Sigmoid colon (tissue), 3 donors: ENCODE measurements around the gene CTCF.

ENCODE experiments used
- POLR2A ChIP-seq, 2 donors: fragments of 450-650 bp; IDR thresholded peaks; one replicate each; pipeline ENCODE4 v1.6.1; 2016; ENCODE audit warnings: antibody characterized with exemption in 2 of 2, mild to moderate bottlenecking in 2 of 2, moderate library complexity in 2 of 2
- TF ChIP-seq, protein P1 (sequence below), 4 experiments: fragments of 450-650 bp in 3 of 4; fragments of 200-600 bp in 1 of 4; IDR thresholded peaks; one replicate each; pipeline ENCODE4 v1.5.1; 2016 to 2019; ENCODE audit warnings: antibody characterized with exemption in 4 of 4, mild to moderate bottlenecking in 3 of 4, moderate library complexity in 2 of 4

DNA sequence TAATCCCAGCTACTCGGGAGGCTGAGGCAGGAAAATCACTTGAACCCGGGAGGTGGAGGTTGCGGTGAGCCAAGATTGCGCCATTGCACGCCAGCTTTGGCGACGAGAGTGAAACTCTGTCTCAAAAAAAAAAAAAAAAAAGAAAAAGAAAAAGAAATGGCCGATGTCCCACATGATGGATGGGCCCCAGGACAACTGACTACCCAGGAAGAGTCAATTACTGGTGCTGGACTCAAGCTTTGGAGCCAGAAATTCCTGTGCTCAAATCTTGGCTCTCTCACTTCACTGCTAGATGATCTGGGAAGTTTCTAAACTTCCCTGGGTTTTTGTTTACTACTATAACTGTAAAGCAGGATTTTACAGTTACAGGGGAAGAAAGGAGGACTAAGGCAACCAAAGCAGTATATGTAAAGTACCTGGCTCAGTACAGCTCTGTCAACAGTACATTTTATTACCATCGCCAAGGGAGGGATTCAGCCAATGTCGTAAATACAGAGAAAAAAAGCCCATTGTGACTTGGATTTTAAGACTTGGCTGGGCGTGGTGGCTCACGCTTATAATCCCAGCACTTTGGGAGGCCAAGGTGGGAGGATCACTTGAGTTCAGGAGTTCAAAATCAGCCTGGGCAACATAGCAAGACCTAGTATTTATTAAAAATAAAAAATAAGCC lies 116.2 kb downstream of the CTCF start:
- TF ChIP-seq, protein P1, sequence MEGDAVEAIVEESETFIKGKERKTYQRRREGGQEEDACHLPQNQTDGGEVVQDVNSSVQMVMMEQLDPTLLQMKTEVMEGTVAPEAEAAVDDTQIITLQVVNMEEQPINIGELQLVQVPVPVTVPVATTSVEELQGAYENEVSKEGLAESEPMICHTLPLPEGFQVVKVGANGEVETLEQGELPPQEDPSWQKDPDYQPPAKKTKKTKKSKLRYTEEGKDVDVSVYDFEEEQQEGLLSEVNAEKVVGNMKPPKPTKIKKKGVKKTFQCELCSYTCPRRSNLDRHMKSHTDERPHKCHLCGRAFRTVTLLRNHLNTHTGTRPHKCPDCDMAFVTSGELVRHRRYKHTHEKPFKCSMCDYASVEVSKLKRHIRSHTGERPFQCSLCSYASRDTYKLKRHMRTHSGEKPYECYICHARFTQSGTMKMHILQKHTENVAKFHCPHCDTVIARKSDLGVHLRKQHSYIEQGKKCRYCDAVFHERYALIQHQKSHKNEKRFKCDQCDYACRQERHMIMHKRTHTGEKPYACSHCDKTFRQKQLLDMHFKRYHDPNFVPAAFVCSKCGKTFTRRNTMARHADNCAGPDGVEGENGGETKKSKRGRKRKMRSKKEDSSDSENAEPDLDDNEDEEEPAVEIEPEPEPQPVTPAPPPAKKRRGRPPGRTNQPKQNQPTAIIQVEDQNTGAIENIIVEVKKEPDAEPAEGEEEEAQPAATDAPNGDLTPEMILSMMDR (IDR thresholded peaks at IDR 0.05): no peak
- no peak for TF ChIP-seq POLR2A (IDR thresholded peaks at IDR 0.05)
